Psoas muscle (tissue), 8 donors: Measurements from ENCODE around the gene VPS41. TPM values are rescaled to one million over a fixed set of nuclear protein-coding genes. Genes with fewer than 3 reads are reported as not detected.

ENCODE experiments used
- ATAC-seq, 4 donors: fragments of 200-7000 bp; cut with Tn5 transposase; one replicate each; pipeline ENCODE4 v1.9.1; 2020; ENCODE audit warnings: moderate library complexity in 3 of 4, mild to moderate bottlenecking in 2 of 4
- DNase-seq, 2 donors: peaks; one replicate each; pipeline ENCODE4 v3.0.0-alpha.2; 2020
- H3K27ac ChIP-seq: fragments of 200-600 bp; one replicate; pipeline ENCODE4 v1.8.0; 2022
- H3K27me3 ChIP-seq, 3 donors: fragments of 200-600 bp in 1 of 3; one replicate each; pipeline versions ENCODE4 v1.6.1 to v1.8.0; 2013 to 2022; ENCODE audit warnings: low read length in 2 of 3, mild to moderate bottlenecking in 2 of 3, moderate library complexity in 1 of 3; ENCODE audit not compliant: insufficient read depth in 3 of 3
- H3K36me3 ChIP-seq, 2 donors: fragments of 200-600 bp in 1 of 2; one replicate each; pipeline versions ENCODE4 v1.6.1 to v1.8.0; 2013 to 2022; ENCODE audit warnings: low read depth in 1 of 2, mild to moderate bottlenecking in 1 of 2, moderate library complexity in 1 of 2; ENCODE audit not compliant: insufficient read depth in 1 of 2
- H3K4me1 ChIP-seq: fragments of 200-600 bp; one replicate; pipeline ENCODE4 v1.8.0; 2022
- H3K4me3 ChIP-seq: fragments of 200-600 bp; one replicate; pipeline ENCODE4 v1.8.0; 2022; ENCODE audit warnings: mild to moderate bottlenecking
- H3K9me3 ChIP-seq: fragments of 200-600 bp; one replicate; pipeline ENCODE4 v1.8.0; 2022
- CTCF ChIP-seq: fragments of 200-600 bp; IDR thresholded peaks from one replicate; pipeline ENCODE4 v1.8.0; 2022; ENCODE audit warnings: antibody characterized with exemption
- WGBS, 3 donors: extraction: QIAGEN DNeasy Blood & Tissue Kit; methylation state at CpG; one replicate each; pipeline versions ENCODE4 v1.1.6 to v1.1.7; 2013; 5-methylcytosine and 5-hydroxymethylcytosine counted together
- intact Hi-C, 2 donors: fragments of 100-400 bp; cut with DNase I; formaldehyde crosslinking; loops; one replicate each; pipeline versions ENCODE4 v1.11.0 to v1.14.2; 2022
- polyA plus RNA-seq, 3 donors: library from polyadenylated mRNA; stranded (reverse); fragments of 200-250 nt; gene quantifications; one replicate each; pipeline ENCODE4 v1.2.3, GENCODE V29; 2013
- total RNA-seq, 4 donors: library from RNA; stranded (reverse); fragmentation: NEBNext Ultra II Directional in 2 of 4; extraction: Animal tissue kit (Norgen Biotek cat#: 25700) in 2 of 4; gene quantifications; one replicate each; pipeline versions ENCODE4 v1.2.1 to v1.2.4, GENCODE V29; 2021 to 2023
- donor health status: healthy with polysubstance abuse.
- donor health status: DM: no; HTN: no; CAD: no; lungs with moderate emphysema.
- donor health status: Bipolar disorder and iron deficiency.
- donor health status: healthy.
- donor health status: DM: yes; HTN: yes; CAD: no.
- donor health status: DM: no; HTN: no; CAD: no.
- donor health status: DM: no; HTN: no; CAD: no.
- donor health status: DM: yes; HTN: yes; CAD: no.

The VPS41 gene
- total and polyA plus RNA-seq, 7 donors, result 4.6 to 28.3 (median 13.8) TPM

- intact Hi-C loops, result no loop called here
- H3K27me3 ChIP-seq, result no peaks in the 10 kb centered on the region
- ATAC-seq (no peak), DNase-seq (no peak)
- H3K36me3 ChIP-seq, result peaks cover 0 to 9% of the 10 kb centered on the region in 2 donors
- peaks cover 7% of the 10 kb centered on the region for H3K4me1 ChIP-seq
- H3K4me3 ChIP-seq, result no peak overlapping the region
- H3K27ac ChIP-seq, result no peak overlapping the region
- peaks cover 3% of the 10 kb centered on the region for H3K9me3 ChIP-seq
- no peak for TF ChIP-seq CTCF
- 75 to 86% (median 79%) methylated on average over 1 of the region's 1 CpG for WGBS, 3 donors
Measured at GRCh38 chr7:38822549-38822948, 86.4 kb downstream of the VPS41 start.

- ATAC-seq, result no peak
- 94 to 95% (median 94%) methylated on average over 4 of the region's 4 CpGs for WGBS, 3 donors
- intact Hi-C loops, result no loop called here
Measured at GRCh38 chr7:38820571-38820970, 88.4 kb downstream of the VPS41 start.

GRCh38 chr7:38819463-38819862, 89.5 kb downstream of the VPS41 start:
- no peak for TF ChIP-seq CTCF
- H3K27ac ChIP-seq, result no peak overlapping the region
- ATAC-seq, result no peak
- H3K27me3 ChIP-seq, result no peaks in the 10 kb centered on the region
- WGBS, 3 donors, result 85 to 89% (median 86%) methylated on average over 2 of the region's 2 CpGs
- DNase-seq, result no peak
- peaks cover 3% of the 10 kb centered on the region for H3K9me3 ChIP-seq
- intact Hi-C loops, result no loop called here
- no peak overlapping the region for H3K4me3 ChIP-seq
- H3K36me3 ChIP-seq, result peaks cover 0 to 16% of the 10 kb centered on the region in 2 donors
- no peaks in the 10 kb centered on the region for H3K4me1 ChIP-seq

More at GRCh38 chr7:38820571-38820970, 88.4 kb downstream of the VPS41 start:
- TF ChIP-seq CTCF, result no peak
- Histone ChIP-seq H3K27me3 (no peaks in the 10 kb centered on the region), H3K9me3 (peaks cover 3% of the 10 kb centered on the region), H3K36me3 (peaks cover 0 to 16% of the 10 kb centered on the region in 2 donors), H3K4me3 (no peak overlapping the region), H3K4me1 (peaks cover 2% of the 10 kb centered on the region), H3K27ac (no peak overlapping the region)
- DNase-seq, result no peak

- Histone ChIP-seq H3K27ac (no peak overlapping the region), H3K9me3 (no peaks in the 10 kb centered on the region), H3K27me3 (no peaks in the 10 kb centered on the region), H3K36me3 (peaks cover 0 to 16% of the 10 kb centered on the region in 2 donors), H3K4me3 (no peak overlapping the region), H3K4me1 (no peaks in the 10 kb centered on the region)
- ATAC-seq (no peak), DNase-seq (no peak)
- no peak for TF ChIP-seq CTCF
- 97% methylated on average over 7 of the region's 7 CpGs for WGBS, 3 donors
- intact Hi-C loops, result no loop called here
Measured at GRCh38 chr7:38817526-38817925, 91.5 kb downstream of the VPS41 start.

GRCh38 chr7:38813768-38814167, 95.2 kb downstream of the VPS41 start:
- peaks cover 0 to 11% of the 10 kb centered on the region in 2 donors for H3K36me3 ChIP-seq

More at GRCh38 chr7:38813768-38814167, 95.2 kb downstream of the VPS41 start:
- Histone ChIP-seq H3K4me3 (no peak overlapping the region), H3K9me3 (no peaks in the 10 kb centered on the region), H3K4me1 (no peaks in the 10 kb centered on the region), H3K27me3 (no peaks in the 10 kb centered on the region), H3K27ac (no peak overlapping the region)
- no peak for TF ChIP-seq CTCF
- ATAC-seq (no peak), DNase-seq (no peak)
- 76 to 80% (median 78%) methylated on average over 1 of the region's 1 CpG for WGBS, 3 donors
- intact Hi-C loops, result no loop called here
